ENCODE results near the gene BPIFB2.

The BPIFB2 gene

GRCh38 chr20:33022289-33022688 is 14.8 kb downstream of the BPIFB2 start:
- Histone ChIP-seq H3K4me3 (ENCODE audit: low read depth, low read length) (no peak overlapping the region), H3K79me2 (no peaks in the 10 kb centered on the region), H3K4me1 (no peaks in the 10 kb centered on the region), H3K4me2 (ENCODE audit: low read length) (no peak overlapping the region), H3K9me3 (ENCODE audit: control insufficient read depth, low read length) (no peaks in the 10 kb centered on the region), H3K27ac (no peak overlapping the region), H2AFZ (no peak overlapping the region), H3K36me3 (ENCODE audit: control insufficient read depth, insufficient read depth, low read length) (no peaks in the 10 kb centered on the region), H3K9ac (no peak overlapping the region), H3K27me3 (ENCODE audit: control insufficient read depth, insufficient read depth, low read length) (peaks cover 3% of the 10 kb centered on the region)
- no peak for TF ChIP-seq CTCF (IDR thresholded peaks at IDR 0.05)

GRCh38 chr20:33022694-33023438 is 15.4 kb downstream of the BPIFB2 start:
- Histone ChIP-seq H3K4me3 (ENCODE audit: low read depth, low read length) (no peak overlapping the region), H2AFZ (no peak overlapping the region), H3K27me3 (ENCODE audit: control insufficient read depth, insufficient read depth, low read length) (peaks cover 3% of the 10 kb centered on the region), H3K36me3 (ENCODE audit: control insufficient read depth, insufficient read depth, low read length) (no peaks in the 10 kb centered on the region), H3K4me1 (no peaks in the 10 kb centered on the region), H3K9me3 (ENCODE audit: control insufficient read depth, low read length) (no peaks in the 10 kb centered on the region), H3K9ac (no peak overlapping the region), H3K27ac (no peak overlapping the region), H3K4me2 (ENCODE audit: low read length) (no peak overlapping the region), H3K79me2 (no peaks in the 10 kb centered on the region)
- no peak for TF ChIP-seq CTCF (IDR thresholded peaks at IDR 0.05)

- Histone ChIP-seq H3K9me3 (ENCODE audit: control insufficient read depth, low read length) (no peaks in the 10 kb centered on the region), H3K4me2 (ENCODE audit: low read length) (no peak overlapping the region), H3K9ac (no peak overlapping the region), H3K27ac (no peak overlapping the region), H3K79me2 (no peaks in the 10 kb centered on the region), H2AFZ (no peak overlapping the region), H3K36me3 (ENCODE audit: control insufficient read depth, insufficient read depth, low read length) (no peaks in the 10 kb centered on the region), H3K4me1 (no peaks in the 10 kb centered on the region), H3K4me3 (ENCODE audit: low read depth, low read length) (no peak overlapping the region), H3K27me3 (ENCODE audit: control insufficient read depth, insufficient read depth, low read length) (peaks cover 3% of the 10 kb centered on the region)
- TF ChIP-seq CTCF (IDR thresholded peaks at IDR 0.05), result no peak
Observed at GRCh38 chr20:33023439-33024242, 16.1 kb downstream of the BPIFB2 start.

DNA sequence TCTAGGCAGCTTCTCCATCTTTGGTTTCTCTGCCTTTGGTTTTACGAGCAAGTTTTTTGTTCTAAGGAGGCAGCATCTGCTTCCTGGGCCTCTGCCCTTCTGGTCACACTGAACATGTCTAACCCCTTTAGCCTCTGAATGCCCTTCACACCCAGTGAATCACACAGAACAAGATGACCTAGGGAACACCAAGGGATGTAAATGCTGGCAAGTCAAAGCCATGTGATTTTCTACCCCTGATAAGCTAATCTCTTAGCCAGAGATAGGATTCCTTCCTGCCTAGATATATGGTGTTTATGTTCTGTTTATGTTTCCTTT is 16.7 kb downstream of the BPIFB2 start:
- H3K9me3 ChIP-seq (ENCODE audit: control insufficient read depth, low read length), result no peaks in the 10 kb centered on the region
- H3K4me2 ChIP-seq (ENCODE audit: low read length), result no peak overlapping the region
- H2AFZ ChIP-seq, result no peak overlapping the region
- no peaks in the 10 kb centered on the region for H3K4me1 ChIP-seq
- H3K36me3 ChIP-seq (ENCODE audit: control insufficient read depth, insufficient read depth, low read length), result no peaks in the 10 kb centered on the region
- peaks cover 3% of the 10 kb centered on the region for H3K27me3 ChIP-seq (ENCODE audit: control insufficient read depth, insufficient read depth, low read length)
- H3K79me2 ChIP-seq, result no peaks in the 10 kb centered on the region
- H3K9ac ChIP-seq, result no peak overlapping the region
- no peak overlapping the region for H3K4me3 ChIP-seq (ENCODE audit: low read depth, low read length)
- TF ChIP-seq CTCF (IDR thresholded peaks at IDR 0.05), result no peak
- no peak overlapping the region for H3K27ac ChIP-seq
